ENCODE results near the gene MAP3K6. TPM values are rescaled to one million over a fixed set of nuclear protein-coding genes. Genes with fewer than 3 reads are reported as not detected.

Gene MAP3K6
- total RNA-seq, 1 donor = 25.7 TPM

DNA sequence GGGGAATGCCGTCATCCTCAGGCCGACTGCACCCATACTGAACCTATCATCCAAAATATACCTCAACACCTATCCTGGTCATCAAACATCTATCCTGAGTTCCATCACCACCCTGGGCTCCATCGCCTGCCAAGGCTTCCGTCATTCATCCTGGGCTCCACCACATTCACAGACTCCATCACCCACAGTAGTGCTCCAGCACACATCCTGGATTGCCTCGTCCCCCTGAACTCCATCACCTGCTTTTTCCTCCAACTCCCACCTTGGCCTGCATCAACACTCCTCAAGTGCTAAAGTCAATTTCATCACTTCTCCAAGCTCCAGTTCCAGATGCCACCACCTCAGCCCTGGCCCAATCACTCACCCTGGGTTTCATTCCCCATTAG is 7.8 kb downstream of the MAP3K6 start:
- Histone ChIP-seq H4K20me1 (ENCODE audit: insufficient read depth, low read length) (no peaks in the 10 kb centered on the region), H2AFZ (ENCODE audit: low read length) (no peak overlapping the region), H3K27ac (ENCODE audit: low read depth, low read length) (no peak overlapping the region), H3K4me2 (ENCODE audit: insufficient read depth, low read length) (no peak overlapping the region), H3K36me3 (ENCODE audit: insufficient read depth, low read length) (peaks cover 64% of the 10 kb centered on the region), H3K4me3 (ENCODE audit: insufficient read depth, low read length) (no peak overlapping the region), H3K79me2 (ENCODE audit: insufficient read depth, low read length) (no peaks in the 10 kb centered on the region), H3K4me1 (ENCODE audit: insufficient read depth, low read length) (no peaks in the 10 kb centered on the region), H3K9me3 (ENCODE audit: low read depth, low read length) (no peaks in the 10 kb centered on the region), H3K27me3 (ENCODE audit: insufficient read depth, low read length) (no peaks in the 10 kb centered on the region)
- no peak for DNase-seq (ENCODE audit: insufficient read length, low spot score, missing footprints)
- TF ChIP-seq, protein P1, sequence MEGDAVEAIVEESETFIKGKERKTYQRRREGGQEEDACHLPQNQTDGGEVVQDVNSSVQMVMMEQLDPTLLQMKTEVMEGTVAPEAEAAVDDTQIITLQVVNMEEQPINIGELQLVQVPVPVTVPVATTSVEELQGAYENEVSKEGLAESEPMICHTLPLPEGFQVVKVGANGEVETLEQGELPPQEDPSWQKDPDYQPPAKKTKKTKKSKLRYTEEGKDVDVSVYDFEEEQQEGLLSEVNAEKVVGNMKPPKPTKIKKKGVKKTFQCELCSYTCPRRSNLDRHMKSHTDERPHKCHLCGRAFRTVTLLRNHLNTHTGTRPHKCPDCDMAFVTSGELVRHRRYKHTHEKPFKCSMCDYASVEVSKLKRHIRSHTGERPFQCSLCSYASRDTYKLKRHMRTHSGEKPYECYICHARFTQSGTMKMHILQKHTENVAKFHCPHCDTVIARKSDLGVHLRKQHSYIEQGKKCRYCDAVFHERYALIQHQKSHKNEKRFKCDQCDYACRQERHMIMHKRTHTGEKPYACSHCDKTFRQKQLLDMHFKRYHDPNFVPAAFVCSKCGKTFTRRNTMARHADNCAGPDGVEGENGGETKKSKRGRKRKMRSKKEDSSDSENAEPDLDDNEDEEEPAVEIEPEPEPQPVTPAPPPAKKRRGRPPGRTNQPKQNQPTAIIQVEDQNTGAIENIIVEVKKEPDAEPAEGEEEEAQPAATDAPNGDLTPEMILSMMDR (IDR thresholded peaks at IDR 0.05; ENCODE audit: extremely low read depth, low read depth, low read length) = no peak

- no peak overlapping the region for H3K4me2 ChIP-seq (ENCODE audit: insufficient read depth, low read length)
- no peaks in the 10 kb centered on the region for H3K27me3 ChIP-seq (ENCODE audit: insufficient read depth, low read length)
- no peak overlapping the region for H2AFZ ChIP-seq (ENCODE audit: low read length)
- H3K27ac ChIP-seq (ENCODE audit: low read depth, low read length) = no peak overlapping the region
- H3K36me3 ChIP-seq (ENCODE audit: insufficient read depth, low read length) = peaks cover 59% of the 10 kb centered on the region
- DNase-seq (ENCODE audit: insufficient read length, low spot score, missing footprints) = no peak
- H4K20me1 ChIP-seq (ENCODE audit: insufficient read depth, low read length) = no peaks in the 10 kb centered on the region
- H3K79me2 ChIP-seq (ENCODE audit: insufficient read depth, low read length) = no peaks in the 10 kb centered on the region
- no peaks in the 10 kb centered on the region for H3K9me3 ChIP-seq (ENCODE audit: low read depth, low read length)
- TF ChIP-seq, protein P1 (IDR thresholded peaks at IDR 0.05; ENCODE audit: extremely low read depth, low read depth, low read length) = no peak
- H3K4me3 ChIP-seq (ENCODE audit: insufficient read depth, low read length) = no peak overlapping the region
- H3K4me1 ChIP-seq (ENCODE audit: insufficient read depth, low read length) = no peaks in the 10 kb centered on the region
Observed at GRCh38 chr1:27358038-27358927, 8.5 kb downstream of the MAP3K6 start.

DNA sequence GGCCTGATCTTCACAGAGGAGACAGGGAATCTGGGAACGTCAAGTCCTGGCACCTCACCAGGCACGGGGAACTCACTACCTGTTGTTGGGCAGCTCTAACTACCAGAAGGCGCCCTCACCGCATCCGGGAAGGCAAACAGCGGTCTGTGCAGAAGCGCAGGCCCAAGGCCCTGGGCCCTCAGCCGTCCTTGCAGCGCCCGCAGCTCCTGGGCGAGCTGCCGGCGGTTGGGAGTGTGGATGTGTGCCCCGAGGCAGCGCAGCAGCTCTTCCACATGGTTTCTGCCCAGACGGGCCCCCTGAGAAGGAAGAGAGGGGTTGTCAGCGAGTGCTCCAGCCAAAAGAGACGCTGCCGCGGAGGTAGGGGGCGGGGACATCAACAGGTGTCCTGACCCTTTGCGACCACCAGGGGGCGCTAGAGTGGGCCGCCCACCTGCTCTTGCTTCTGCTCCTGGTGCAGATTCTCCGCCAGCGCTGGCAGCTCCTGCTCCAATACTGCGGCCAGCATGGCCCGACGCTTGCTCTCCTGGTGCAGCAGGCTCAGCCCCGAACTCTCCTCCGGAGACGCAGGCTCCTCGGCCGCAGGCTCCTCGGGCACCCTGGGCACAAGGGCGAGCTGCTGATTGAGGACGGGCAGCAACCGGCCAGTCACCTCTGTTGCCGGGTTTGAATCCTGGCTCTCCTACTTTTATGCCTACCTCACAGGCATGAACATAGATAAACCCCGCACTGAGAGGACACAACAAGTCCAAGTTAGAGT is 9.3 kb downstream of the MAP3K6 start:
- Histone ChIP-seq H2AFZ (ENCODE audit: low read length) (no peak overlapping the region), H3K4me1 (ENCODE audit: insufficient read depth, low read length) (no peaks in the 10 kb centered on the region)

More for the DNA sequence above, 9.3 kb downstream of the MAP3K6 start:
- Histone ChIP-seq H3K4me2 (ENCODE audit: insufficient read depth, low read length) (no peak overlapping the region), H4K20me1 (ENCODE audit: insufficient read depth, low read length) (no peaks in the 10 kb centered on the region), H3K4me3 (ENCODE audit: insufficient read depth, low read length) (no peak overlapping the region), H3K36me3 (ENCODE audit: insufficient read depth, low read length) (peaks cover 51% of the 10 kb centered on the region), H3K79me2 (ENCODE audit: insufficient read depth, low read length) (no peaks in the 10 kb centered on the region), H3K9me3 (ENCODE audit: low read depth, low read length) (no peaks in the 10 kb centered on the region), H3K27me3 (ENCODE audit: insufficient read depth, low read length) (no peaks in the 10 kb centered on the region), H3K27ac (ENCODE audit: low read depth, low read length) (no peak overlapping the region)
- TF ChIP-seq, protein P1 (IDR thresholded peaks at IDR 0.05; ENCODE audit: extremely low read depth, low read depth, low read length) = peak; percentile 82
- DNase-seq (ENCODE audit: insufficient read length, low spot score, missing footprints) = peak; percentile 99

All from osteoblast (primary cell).